ENCODE results near the gene UTS2R.

UTS2R gene

DNA sequence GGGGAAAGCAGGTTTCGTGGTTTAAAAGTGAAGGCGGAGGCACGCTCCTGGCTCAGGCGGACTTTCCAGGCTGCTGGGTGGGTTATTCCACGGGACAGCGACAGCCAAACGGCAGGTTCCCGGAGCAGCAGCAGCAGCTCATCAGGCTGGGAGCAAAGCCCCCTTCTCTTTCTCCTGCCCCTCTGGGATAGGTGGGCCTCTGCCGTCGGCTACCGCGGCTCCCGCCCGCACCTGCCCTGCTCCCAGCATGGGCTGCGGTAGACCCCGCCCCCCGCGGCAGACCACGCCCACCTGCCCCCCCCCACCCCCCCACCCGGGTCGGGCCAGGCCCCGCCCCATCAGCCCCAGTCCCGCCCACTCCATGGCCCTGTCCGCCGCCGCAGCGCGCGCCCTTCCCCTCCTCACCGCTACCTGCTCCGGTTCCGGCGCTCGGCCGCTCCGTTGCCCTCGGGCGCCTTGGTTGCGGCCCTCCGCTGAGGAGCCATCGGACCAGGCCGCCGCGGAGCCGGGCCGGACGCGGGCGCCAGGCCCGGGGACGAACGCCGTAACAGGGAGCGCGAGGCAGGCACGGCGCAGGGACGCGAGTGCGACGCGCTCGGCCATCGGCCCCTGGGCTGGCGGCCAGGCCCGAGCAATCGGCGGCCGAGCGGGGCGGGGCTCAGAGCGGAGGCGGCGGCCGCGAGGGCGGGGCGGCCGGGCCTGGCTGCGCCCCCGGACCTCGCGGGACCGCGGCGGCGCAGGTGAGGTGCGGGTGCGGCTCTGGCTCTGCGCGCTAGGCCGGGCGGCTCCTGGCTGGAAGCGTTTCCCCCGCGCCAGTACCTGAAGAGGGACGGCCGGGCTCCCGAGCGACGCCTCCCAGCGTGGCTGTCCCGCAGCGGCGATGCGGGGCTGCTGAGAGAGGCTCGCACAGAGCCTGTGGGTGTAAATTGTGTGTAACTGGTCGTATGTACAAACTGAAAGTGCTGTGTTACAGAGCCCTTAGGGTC, 46.7 kb downstream of the UTS2R start, which contains the start of the genes HEXD and OGFOD3 (continued):
- TF ChIP-seq, protein P1, sequence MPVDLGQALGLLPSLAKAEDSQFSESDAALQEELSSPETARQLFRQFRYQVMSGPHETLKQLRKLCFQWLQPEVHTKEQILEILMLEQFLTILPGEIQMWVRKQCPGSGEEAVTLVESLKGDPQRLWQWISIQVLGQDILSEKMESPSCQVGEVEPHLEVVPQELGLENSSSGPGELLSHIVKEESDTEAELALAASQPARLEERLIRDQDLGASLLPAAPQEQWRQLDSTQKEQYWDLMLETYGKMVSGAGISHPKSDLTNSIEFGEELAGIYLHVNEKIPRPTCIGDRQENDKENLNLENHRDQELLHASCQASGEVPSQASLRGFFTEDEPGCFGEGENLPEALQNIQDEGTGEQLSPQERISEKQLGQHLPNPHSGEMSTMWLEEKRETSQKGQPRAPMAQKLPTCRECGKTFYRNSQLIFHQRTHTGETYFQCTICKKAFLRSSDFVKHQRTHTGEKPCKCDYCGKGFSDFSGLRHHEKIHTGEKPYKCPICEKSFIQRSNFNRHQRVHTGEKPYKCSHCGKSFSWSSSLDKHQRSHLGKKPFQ (tag by site-specific recombination; IDR thresholded peaks at IDR 0.05) = no peak
- TF ChIP-seq ZNF701 (tag by site-specific recombination; IDR thresholded peaks at IDR 0.05) (no peak), RBAK (tag by site-specific recombination; IDR thresholded peaks at IDR 0.05) (no peak), ZXDB (tag by site-specific recombination; IDR thresholded peaks at IDR 0.05) (no peak), TRIM28 (IDR thresholded peaks at IDR 0.05; ENCODE audit: borderline replicate concordance, low read length) (no peak), ZFP37 (tag by site-specific recombination; IDR thresholded peaks at IDR 0.05) (no peak), ZNF37A (tag by site-specific recombination; IDR thresholded peaks at IDR 0.05) (peak; percentile 50; the same call in 1 of the 2 replicates), ZNF561 (tag by site-specific recombination; IDR thresholded peaks at IDR 0.05; ENCODE audit: borderline replicate concordance) (peak; percentile 94), ZNF510 (tag by site-specific recombination; IDR thresholded peaks at IDR 0.05; ENCODE audit: insufficient replicate concordance) (peak; percentile 10), ZNF146 (tag by site-specific recombination; IDR thresholded peaks at IDR 0.05) (no peak), BCL11B (tag by site-specific recombination; IDR thresholded peaks at IDR 0.05; ENCODE audit: low read depth) (no peak), ZNF660 (tag by site-specific recombination; IDR thresholded peaks at IDR 0.05) (peak; percentile 87; the same call in 1 of the 2 replicates), ZNF585B (tag by site-specific recombination; IDR thresholded peaks at IDR 0.05) (no peak), ZBTB8A (tag by site-specific recombination; IDR thresholded peaks at IDR 0.05) (no peak), ZNF571 (tag by site-specific recombination; IDR thresholded peaks at IDR 0.05) (no peak), ZBTB21 (tag by site-specific recombination; IDR thresholded peaks at IDR 0.05) (no peak), ZNF521 (tag by site-specific recombination; IDR thresholded peaks at IDR 0.05) (no peak), ZNF768 (tag by site-specific recombination; IDR thresholded peaks at IDR 0.05) (no peak), ZBTB48 (tag by site-specific recombination; IDR thresholded peaks at IDR 0.05) (no peak), ZNF707 (tag by site-specific recombination; IDR thresholded peaks at IDR 0.05) (no peak), YY2 (tag by site-specific recombination; IDR thresholded peaks at IDR 0.05) (peak; percentile 32; the same call in 1 of the 2 replicates), ZNF155 (tag by site-specific recombination; IDR thresholded peaks at IDR 0.05) (no peak), ZNF10 (tag by site-specific recombination; IDR thresholded peaks at IDR 0.05) (no peak), ZNF530 (tag by site-specific recombination; IDR thresholded peaks at IDR 0.05; ENCODE audit: low read depth) (no peak), GLIS2 (tag by site-specific recombination; IDR thresholded peaks at IDR 0.05) (no peak)
- TF ChIP-seq, protein P2, sequence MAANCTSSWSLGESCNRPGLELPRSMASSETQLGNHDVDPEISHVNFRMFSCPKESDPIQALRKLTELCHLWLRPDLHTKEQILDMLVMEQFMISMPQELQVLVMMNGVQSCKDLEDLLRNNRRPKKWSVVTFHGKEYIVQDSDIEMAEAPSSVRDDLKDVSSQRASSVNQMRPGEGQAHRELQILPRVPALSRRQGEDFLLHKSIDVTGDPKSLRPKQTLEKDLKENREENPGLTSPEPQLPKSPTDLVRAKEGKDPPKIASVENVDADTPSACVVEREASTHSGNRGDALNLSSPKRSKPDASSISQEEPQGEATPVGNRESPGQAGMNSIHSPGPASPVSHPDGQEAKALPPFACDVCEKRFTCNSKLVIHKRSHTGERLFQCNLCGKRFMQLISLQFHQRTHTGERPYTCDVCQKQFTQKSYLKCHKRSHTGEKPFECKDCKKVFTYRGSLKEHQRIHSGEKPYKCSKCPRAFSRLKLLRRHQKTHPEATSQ (tag by site-specific recombination; IDR thresholded peaks at IDR 0.05) = no peak
- TF ChIP-seq, protein P3, sequence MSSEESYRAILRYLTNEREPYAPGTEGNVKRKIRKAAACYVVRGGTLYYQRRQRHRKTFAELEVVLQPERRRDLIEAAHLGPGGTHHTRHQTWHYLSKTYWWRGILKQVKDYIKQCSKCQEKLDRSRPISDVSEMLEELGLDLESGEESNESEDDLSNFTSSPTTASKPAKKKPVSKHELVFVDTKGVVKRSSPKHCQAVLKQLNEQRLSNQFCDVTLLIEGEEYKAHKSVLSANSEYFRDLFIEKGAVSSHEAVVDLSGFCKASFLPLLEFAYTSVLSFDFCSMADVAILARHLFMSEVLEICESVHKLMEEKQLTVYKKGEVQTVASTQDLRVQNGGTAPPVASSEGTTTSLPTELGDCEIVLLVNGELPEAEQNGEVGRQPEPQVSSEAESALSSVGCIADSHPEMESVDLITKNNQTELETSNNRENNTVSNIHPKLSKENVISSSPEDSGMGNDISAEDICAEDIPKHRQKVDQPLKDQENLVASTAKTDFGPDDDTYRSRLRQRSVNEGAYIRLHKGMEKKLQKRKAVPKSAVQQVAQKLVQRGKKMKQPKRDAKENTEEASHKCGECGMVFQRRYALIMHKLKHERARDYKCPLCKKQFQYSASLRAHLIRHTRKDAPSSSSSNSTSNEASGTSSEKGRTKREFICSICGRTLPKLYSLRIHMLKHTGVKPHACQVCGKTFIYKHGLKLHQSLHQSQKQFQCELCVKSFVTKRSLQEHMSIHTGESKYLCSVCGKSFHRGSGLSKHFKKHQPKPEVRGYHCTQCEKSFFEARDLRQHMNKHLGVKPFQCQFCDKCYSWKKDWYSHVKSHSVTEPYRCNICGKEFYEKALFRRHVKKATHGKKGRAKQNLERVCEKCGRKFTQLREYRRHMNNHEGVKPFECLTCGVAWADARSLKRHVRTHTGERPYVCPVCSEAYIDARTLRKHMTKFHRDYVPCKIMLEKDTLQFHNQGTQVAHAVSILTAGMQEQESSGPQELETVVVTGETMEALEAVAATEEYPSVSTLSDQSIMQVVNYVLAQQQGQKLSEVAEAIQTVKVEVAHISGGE (tag by site-specific recombination; conservative IDR thresholded peaks at IDR 0.05; ENCODE audit: low read depth) = no peak; the same call in 1 of the 2 replicates
- TF ChIP-seq, protein P4, sequence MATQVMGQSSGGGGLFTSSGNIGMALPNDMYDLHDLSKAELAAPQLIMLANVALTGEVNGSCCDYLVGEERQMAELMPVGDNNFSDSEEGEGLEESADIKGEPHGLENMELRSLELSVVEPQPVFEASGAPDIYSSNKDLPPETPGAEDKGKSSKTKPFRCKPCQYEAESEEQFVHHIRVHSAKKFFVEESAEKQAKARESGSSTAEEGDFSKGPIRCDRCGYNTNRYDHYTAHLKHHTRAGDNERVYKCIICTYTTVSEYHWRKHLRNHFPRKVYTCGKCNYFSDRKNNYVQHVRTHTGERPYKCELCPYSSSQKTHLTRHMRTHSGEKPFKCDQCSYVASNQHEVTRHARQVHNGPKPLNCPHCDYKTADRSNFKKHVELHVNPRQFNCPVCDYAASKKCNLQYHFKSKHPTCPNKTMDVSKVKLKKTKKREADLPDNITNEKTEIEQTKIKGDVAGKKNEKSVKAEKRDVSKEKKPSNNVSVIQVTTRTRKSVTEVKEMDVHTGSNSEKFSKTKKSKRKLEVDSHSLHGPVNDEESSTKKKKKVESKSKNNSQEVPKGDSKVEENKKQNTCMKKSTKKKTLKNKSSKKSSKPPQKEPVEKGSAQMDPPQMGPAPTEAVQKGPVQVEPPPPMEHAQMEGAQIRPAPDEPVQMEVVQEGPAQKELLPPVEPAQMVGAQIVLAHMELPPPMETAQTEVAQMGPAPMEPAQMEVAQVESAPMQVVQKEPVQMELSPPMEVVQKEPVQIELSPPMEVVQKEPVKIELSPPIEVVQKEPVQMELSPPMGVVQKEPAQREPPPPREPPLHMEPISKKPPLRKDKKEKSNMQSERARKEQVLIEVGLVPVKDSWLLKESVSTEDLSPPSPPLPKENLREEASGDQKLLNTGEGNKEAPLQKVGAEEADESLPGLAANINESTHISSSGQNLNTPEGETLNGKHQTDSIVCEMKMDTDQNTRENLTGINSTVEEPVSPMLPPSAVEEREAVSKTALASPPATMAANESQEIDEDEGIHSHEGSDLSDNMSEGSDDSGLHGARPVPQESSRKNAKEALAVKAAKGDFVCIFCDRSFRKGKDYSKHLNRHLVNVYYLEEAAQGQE (tag by site-specific recombination; IDR thresholded peaks at IDR 0.05) = no peak
- TF ChIP-seq, protein P5, sequence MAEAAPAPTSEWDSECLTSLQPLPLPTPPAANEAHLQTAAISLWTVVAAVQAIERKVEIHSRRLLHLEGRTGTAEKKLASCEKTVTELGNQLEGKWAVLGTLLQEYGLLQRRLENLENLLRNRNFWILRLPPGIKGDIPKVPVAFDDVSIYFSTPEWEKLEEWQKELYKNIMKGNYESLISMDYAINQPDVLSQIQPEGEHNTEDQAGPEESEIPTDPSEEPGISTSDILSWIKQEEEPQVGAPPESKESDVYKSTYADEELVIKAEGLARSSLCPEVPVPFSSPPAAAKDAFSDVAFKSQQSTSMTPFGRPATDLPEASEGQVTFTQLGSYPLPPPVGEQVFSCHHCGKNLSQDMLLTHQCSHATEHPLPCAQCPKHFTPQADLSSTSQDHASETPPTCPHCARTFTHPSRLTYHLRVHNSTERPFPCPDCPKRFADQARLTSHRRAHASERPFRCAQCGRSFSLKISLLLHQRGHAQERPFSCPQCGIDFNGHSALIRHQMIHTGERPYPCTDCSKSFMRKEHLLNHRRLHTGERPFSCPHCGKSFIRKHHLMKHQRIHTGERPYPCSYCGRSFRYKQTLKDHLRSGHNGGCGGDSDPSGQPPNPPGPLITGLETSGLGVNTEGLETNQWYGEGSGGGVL (tag by site-specific recombination; IDR thresholded peaks at IDR 0.05) = no peak
